ENCODE data around the gene QKI.

Gene QKI

DNA sequence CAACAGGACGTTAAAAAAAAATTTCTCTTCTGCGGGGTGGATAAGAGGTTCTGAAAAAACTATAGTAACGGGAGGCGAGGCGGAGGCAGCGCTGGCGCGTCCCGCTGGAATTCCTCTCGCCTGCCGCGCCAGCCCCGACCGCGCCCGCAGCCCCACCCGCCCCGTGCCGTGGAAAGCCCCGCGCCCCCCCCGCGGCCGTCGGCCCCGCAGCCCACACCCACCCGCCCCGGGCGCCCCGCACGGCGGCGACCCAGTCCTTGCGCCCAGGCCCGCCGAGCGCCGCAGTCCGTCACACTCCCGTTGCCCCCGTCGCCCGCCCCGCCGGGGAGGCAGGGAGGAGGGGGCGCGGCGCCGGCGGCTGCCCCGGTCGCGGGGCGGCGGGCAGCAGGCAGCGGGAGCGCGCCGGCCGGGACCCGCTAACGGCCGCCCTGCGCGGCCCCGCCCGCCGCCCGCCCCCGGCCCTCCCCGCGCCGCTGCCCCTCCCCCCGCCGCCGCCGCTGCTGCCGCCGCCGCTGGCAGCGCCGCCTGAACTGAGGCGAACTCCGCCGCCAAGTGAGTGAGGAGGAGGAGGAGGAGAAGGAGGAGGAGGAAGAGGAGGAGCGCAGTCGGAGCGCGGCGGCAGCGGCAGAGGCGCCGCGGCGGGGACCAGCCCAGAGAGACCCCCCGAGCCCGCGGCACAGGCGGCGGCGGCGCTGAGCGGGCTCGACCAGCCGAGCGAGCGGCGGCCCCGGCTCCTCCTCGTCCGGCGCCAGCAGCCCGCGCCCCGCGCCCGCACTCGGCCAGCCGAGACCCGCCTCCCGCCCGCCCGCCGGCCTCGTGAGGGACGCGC, at the start of gene QKI:
TSS of gene QKI (plus strand) at position 602 of the 829 bp plus-strand sequence. CDS start 476 bp downstream, outside the sequence.
- H3K36me3 ChIP-seq (ENCODE audit: insufficient read depth, low read length): no peaks in the 10 kb centered on the region; the same call in 1 of the 2 replicates
- peaks cover 42% of the 10 kb centered on the region for H3K79me2 ChIP-seq (ENCODE audit: insufficient read depth, low read length)
- H3K27me3 ChIP-seq (ENCODE audit: insufficient read depth, low read length, poor library complexity): no peaks in the 10 kb centered on the region
- no peaks in the 10 kb centered on the region for H3K9me3 ChIP-seq (ENCODE audit: insufficient read depth, low read length, severe bottlenecking)
- H3K9ac ChIP-seq (ENCODE audit: low read depth, low read length): peak within 1 kb of the TSS; percentile 77
- ATAC-seq (ENCODE audit: insufficient read depth, low read depth) (peak; percentile 78), DNase-seq (peak; percentile 81)
- H3K4me1 ChIP-seq (ENCODE audit: insufficient read depth, low read length): peaks cover 23% of the 10 kb centered on the region
- peak within 1 kb of the TSS; percentile 75 for H3K4me2 ChIP-seq (ENCODE audit: insufficient read depth, low read length)
- peak within 1 kb of the TSS; percentile 66 to 72; a peak in 3 of 4 replicates for H3K4me3 ChIP-seq (ENCODE audit: low read depth in 1 of 2, low read length in 2 of 2)
- peak within 1 kb of the TSS; percentile 85 for H3K27ac ChIP-seq (ENCODE audit: low read length)
- H2AFZ ChIP-seq (ENCODE audit: low read depth, low read length): peak within 1 kb of the TSS; percentile 65
- no peak for TF ChIP-seq EZH2 (IDR thresholded peaks at IDR 0.05; ENCODE audit: borderline replicate concordance, low read depth, low read length, severe bottlenecking)
- TF ChIP-seq, protein P1, sequence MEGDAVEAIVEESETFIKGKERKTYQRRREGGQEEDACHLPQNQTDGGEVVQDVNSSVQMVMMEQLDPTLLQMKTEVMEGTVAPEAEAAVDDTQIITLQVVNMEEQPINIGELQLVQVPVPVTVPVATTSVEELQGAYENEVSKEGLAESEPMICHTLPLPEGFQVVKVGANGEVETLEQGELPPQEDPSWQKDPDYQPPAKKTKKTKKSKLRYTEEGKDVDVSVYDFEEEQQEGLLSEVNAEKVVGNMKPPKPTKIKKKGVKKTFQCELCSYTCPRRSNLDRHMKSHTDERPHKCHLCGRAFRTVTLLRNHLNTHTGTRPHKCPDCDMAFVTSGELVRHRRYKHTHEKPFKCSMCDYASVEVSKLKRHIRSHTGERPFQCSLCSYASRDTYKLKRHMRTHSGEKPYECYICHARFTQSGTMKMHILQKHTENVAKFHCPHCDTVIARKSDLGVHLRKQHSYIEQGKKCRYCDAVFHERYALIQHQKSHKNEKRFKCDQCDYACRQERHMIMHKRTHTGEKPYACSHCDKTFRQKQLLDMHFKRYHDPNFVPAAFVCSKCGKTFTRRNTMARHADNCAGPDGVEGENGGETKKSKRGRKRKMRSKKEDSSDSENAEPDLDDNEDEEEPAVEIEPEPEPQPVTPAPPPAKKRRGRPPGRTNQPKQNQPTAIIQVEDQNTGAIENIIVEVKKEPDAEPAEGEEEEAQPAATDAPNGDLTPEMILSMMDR (IDR thresholded peaks at IDR 0.05; ENCODE audit: borderline replicate concordance, extremely low read depth, low read length, poor library complexity, severe bottlenecking): no peak
- H4K20me1 ChIP-seq (ENCODE audit: insufficient read depth, low read length): peaks cover 17% of the 10 kb centered on the region; the same call in 1 of the 2 replicates

DNA sequence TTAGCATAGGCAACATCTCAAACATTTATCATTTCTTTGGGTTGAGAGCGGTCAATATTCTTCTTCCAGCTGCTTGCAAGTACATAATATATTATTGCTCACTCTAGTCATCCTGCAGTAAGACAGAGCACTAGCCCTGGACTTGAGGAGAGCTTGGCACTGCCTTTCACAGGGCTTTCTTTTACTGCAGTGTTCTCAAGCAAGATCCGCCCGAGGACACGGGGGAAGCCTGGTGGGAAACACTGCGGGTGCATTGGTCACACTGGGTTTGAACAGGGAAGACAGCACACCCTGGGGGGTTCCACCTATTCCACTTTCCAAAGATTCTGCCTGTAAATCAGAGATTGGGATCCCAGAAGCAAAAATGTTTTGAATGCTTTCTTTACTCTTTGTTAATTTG, 48.2 kb upstream of the QKI start:
- Histone ChIP-seq H3K36me3 (ENCODE audit: insufficient read depth, low read length) (no peaks in the 10 kb centered on the region), H3K4me2 (ENCODE audit: insufficient read depth, low read length) (no peak overlapping the region), H2AFZ (ENCODE audit: low read depth, low read length) (no peak overlapping the region), H3K9me3 (ENCODE audit: insufficient read depth, low read length, severe bottlenecking) (no peaks in the 10 kb centered on the region), H3K4me3 (ENCODE audit: low read depth in 1 of 2, low read length in 2 of 2) (no peak overlapping the region), H3K27me3 (ENCODE audit: insufficient read depth, low read length, poor library complexity) (no peaks in the 10 kb centered on the region), H3K27ac (ENCODE audit: low read length) (no peak overlapping the region), H3K79me2 (ENCODE audit: insufficient read depth, low read length) (no peaks in the 10 kb centered on the region), H3K9ac (ENCODE audit: low read depth, low read length) (no peak overlapping the region), H4K20me1 (ENCODE audit: insufficient read depth, low read length) (no peaks in the 10 kb centered on the region), H3K4me1 (ENCODE audit: insufficient read depth, low read length) (no peaks in the 10 kb centered on the region)
- DNase-seq: no peak
- TF ChIP-seq EZH2 (IDR thresholded peaks at IDR 0.05; ENCODE audit: borderline replicate concordance, low read depth, low read length, severe bottlenecking): no peak
- TF ChIP-seq, protein P1 (IDR thresholded peaks at IDR 0.05; ENCODE audit: borderline replicate concordance, extremely low read depth, low read length, poor library complexity, severe bottlenecking): no peak
- no peak for ATAC-seq (ENCODE audit: insufficient read depth, low read depth)

DNA sequence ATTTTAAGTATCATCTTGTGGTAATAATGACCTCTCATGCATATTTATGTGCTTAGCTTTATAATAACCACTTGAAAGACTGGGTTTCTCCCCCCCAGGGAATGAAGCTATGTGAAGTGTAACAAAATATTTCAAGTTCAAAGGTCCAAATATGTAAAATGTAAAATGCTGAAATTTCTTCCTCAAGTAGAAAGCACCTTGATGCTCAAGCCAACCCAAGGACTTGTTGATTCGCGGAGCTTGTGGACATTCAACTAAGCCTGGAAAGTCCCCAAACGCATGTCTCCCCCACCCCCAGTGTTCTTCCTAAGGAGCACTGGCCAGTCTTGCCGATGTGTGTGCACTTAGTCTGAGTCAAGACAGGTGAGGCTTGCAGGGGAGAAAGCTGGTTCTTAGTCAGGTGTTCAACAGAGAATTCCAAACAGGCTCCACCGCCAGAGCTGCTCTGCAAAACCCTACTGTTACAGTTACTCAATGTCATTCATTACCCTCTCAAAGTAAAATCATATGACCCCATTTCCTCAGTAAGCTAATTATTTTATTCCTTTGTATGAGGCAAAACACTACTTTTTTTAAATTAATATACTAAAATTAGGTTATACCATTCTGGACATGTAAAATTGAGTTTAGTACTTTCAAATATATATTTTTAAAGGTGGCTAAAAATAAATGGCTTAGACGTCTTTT, 46.9 kb upstream of the QKI start:
- no peaks in the 10 kb centered on the region for H3K79me2 ChIP-seq (ENCODE audit: insufficient read depth, low read length)
- H3K4me1 ChIP-seq (ENCODE audit: insufficient read depth, low read length): no peaks in the 10 kb centered on the region
- no peak for TF ChIP-seq EZH2 (IDR thresholded peaks at IDR 0.05; ENCODE audit: borderline replicate concordance, low read depth, low read length, severe bottlenecking)
- TF ChIP-seq, protein P1 (IDR thresholded peaks at IDR 0.05; ENCODE audit: borderline replicate concordance, extremely low read depth, low read length, poor library complexity, severe bottlenecking): no peak
- H3K9me3 ChIP-seq (ENCODE audit: insufficient read depth, low read length, severe bottlenecking): no peaks in the 10 kb centered on the region
- no peak overlapping the region for H2AFZ ChIP-seq (ENCODE audit: low read depth, low read length)
- DNase-seq (no peak), ATAC-seq (ENCODE audit: insufficient read depth, low read depth) (no peak)
- H3K9ac ChIP-seq (ENCODE audit: low read depth, low read length): no peak overlapping the region
- no peaks in the 10 kb centered on the region for H3K36me3 ChIP-seq (ENCODE audit: insufficient read depth, low read length)
- no peaks in the 10 kb centered on the region for H4K20me1 ChIP-seq (ENCODE audit: insufficient read depth, low read length)
- no peak overlapping the region for H3K27ac ChIP-seq (ENCODE audit: low read length)
- no peak overlapping the region for H3K4me2 ChIP-seq (ENCODE audit: insufficient read depth, low read length)
- H3K4me3 ChIP-seq (ENCODE audit: low read depth in 1 of 2, low read length in 2 of 2): no peak overlapping the region
- H3K27me3 ChIP-seq (ENCODE audit: insufficient read depth, low read length, poor library complexity): no peaks in the 10 kb centered on the region

Measured in DND-41 (cell line).